H1 (cell line): ENCODE results near the gene CPM.

Source experiments
- CBX8 ChIP-seq: fragments of 300-800, 300-1000 bp; sonication (generic); IDR thresholded peaks from 2 replicates; pipeline ENCODE4 v1.7.1; 2016; ENCODE audit warnings: low read depth, low read length, borderline replicate concordance
- EP300 ChIP-seq, 2 experiments: IDR thresholded peaks; 1 replicate in 1 of 2; 2 replicates in 1 of 2; pipeline ENCODE4 v1.6.1; 2011 to 2012; ENCODE audit warnings: low read depth in 2 of 2, low read length in 2 of 2, mild to moderate bottlenecking in 2 of 2, borderline replicate concordance in 1 of 2, inconsistent platforms in 1 of 2, moderate library complexity in 1 of 2
- EZH2 ChIP-seq: fragments of 200-600 bp; sonication (generic); IDR thresholded peaks from 2 replicates; pipeline ENCODE4 v1.7.1; 2012; ENCODE audit warnings: low read depth, mild to moderate bottlenecking, moderate library complexity, low read length, inconsistent platforms; ENCODE audit not compliant: severe bottlenecking
- FOSL1 ChIP-seq: IDR thresholded peaks from 2 replicates; pipeline ENCODE4 v1.6.1; 2011; ENCODE audit warnings: mild to moderate bottlenecking, low read depth, low read length, moderate library complexity; ENCODE audit not compliant: insufficient read depth
- POLR2A ChIP-seq, 2 experiments: IDR thresholded peaks; 1 replicate in 1 of 2; 2 replicates in 1 of 2; pipeline ENCODE4 v1.6.1; 2011; ENCODE audit warnings: low read depth in 2 of 2, low read length in 2 of 2, mild to moderate bottlenecking in 2 of 2; ENCODE audit errors: control extremely low read depth in 1 of 2
- POLR2AphosphoS5 ChIP-seq: IDR thresholded peaks from 2 replicates; pipeline ENCODE4 v1.6.1; 2011; ENCODE audit warnings: low read depth, low read length
- RAD21 ChIP-seq, 2 experiments: IDR thresholded peaks in 1 of 2; conservative IDR thresholded peaks in 1 of 2; 2 replicates each; pipeline ENCODE4 v1.6.1; 2011; ENCODE audit warnings: low read depth in 2 of 2, low read length in 2 of 2, improper control_type of control experiment in 1 of 2, inconsistent platforms in 1 of 2, mild to moderate bottlenecking in 1 of 2, moderate library complexity in 1 of 2
- RNF2 ChIP-seq: fragments of 200-900, 300-1000 bp; sonication (generic); IDR thresholded peaks from 2 replicates; pipeline ENCODE4 v1.7.1; 2016; ENCODE audit warnings: borderline replicate concordance, low read depth, mild to moderate bottlenecking, antibody characterized with exemption, low read length; ENCODE audit not compliant: poor library complexity, severe bottlenecking; ENCODE audit errors: missing control alignments
- SP1 ChIP-seq: IDR thresholded peaks from 2 replicates; pipeline ENCODE4 v1.6.1; 2011; ENCODE audit warnings: low read depth, low read length
- SP2 ChIP-seq: IDR thresholded peaks from 2 replicates; pipeline ENCODE4 v1.6.1; 2012; ENCODE audit warnings: mild to moderate bottlenecking, low read length, inconsistent platforms
- TAF7 ChIP-seq: optimal IDR thresholded peaks from 2 replicates; pipeline ENCODE3; 2011; ENCODE audit warnings: low read depth, mild to moderate bottlenecking, inconsistent platforms, low read length, moderate library complexity, borderline replicate concordance
- YY1 ChIP-seq: IDR thresholded peaks from 2 replicates; pipeline ENCODE4 v1.6.1; 2011; ENCODE audit warnings: low read depth, mild to moderate bottlenecking, low read length
- TF ChIP-seq, protein P1 (sequence below), 3 experiments: IDR thresholded peaks; 1 replicate in 2 of 3; 2 replicates in 1 of 3; pipeline versions ENCODE4 v1.5.1 to v1.6.1; 2011; ENCODE audit warnings: low read length in 3 of 3, mild to moderate bottlenecking in 3 of 3, inconsistent platforms in 2 of 3, low read depth in 1 of 3, moderate library complexity in 1 of 3; ENCODE audit not compliant: insufficient read depth in 1 of 3; ENCODE audit errors: control extremely low read depth in 1 of 3
- TF ChIP-seq, protein P2 (sequence below): IDR thresholded peaks from 2 replicates; pipeline ENCODE4 v1.6.1; 2012; ENCODE audit warnings: inconsistent platforms

DNA sequence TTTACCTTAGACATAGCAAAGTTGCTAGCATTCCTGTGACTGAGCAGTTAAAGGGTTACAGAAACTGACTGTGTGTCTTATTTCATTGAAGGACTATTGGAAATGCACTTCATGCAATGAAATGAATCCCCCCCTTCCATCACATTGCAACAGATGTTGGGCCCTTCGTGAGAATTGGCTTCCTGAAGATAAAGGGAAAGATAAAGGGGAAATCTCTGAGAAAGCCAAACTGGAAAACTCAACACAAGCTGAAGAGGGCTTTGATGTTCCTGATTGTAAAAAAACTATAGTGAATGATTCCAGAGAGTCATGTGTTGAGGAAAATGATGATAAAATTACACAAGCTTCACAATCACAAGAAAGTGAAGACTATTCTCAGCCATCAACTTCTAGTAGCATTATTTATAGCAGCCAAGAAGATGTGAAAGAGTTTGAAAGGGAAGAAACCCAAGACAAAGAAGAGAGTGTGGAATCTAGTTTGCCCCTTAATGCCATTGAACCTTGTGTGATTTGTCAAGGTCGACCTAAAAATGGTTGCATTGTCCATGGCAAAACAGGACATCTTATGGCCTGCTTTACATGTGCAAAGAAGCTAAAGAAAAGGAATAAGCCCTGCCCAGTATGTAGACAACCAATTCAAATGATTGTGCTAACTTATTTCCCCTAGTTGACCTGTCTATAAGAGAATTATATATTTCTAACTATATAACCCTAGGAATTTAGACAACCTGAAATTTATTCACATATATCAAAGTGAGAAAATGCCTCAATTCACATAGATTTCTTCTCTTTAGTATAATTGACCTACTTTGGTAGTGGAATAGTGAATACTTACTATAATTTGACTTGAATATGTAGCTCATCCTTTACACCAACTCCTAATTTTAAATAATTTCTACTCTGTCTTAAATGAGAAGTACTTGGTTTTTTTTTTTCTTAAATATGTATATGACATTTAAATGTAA, 93.5 kb downstream of the CPM start:
- no peak for TF ChIP-seq FOSL1
- no peak for TF ChIP-seq SP1
- no peak for TF ChIP-seq RNF2
- TF ChIP-seq SP2, result no peak
- TF ChIP-seq, protein P1, sequence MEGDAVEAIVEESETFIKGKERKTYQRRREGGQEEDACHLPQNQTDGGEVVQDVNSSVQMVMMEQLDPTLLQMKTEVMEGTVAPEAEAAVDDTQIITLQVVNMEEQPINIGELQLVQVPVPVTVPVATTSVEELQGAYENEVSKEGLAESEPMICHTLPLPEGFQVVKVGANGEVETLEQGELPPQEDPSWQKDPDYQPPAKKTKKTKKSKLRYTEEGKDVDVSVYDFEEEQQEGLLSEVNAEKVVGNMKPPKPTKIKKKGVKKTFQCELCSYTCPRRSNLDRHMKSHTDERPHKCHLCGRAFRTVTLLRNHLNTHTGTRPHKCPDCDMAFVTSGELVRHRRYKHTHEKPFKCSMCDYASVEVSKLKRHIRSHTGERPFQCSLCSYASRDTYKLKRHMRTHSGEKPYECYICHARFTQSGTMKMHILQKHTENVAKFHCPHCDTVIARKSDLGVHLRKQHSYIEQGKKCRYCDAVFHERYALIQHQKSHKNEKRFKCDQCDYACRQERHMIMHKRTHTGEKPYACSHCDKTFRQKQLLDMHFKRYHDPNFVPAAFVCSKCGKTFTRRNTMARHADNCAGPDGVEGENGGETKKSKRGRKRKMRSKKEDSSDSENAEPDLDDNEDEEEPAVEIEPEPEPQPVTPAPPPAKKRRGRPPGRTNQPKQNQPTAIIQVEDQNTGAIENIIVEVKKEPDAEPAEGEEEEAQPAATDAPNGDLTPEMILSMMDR (IDR thresholded peaks at IDR 0.05; ENCODE audit: control extremely low read depth in 1 of 3, insufficient read depth in 1 of 3, low read depth in 1 of 3, low read length in 3 of 3), result no peak
- TF ChIP-seq YY1, result no peak
- no peak for TF ChIP-seq POLR2AphosphoS5
- no peak; a peak in 1 of 3 replicates for TF ChIP-seq POLR2A (IDR thresholded peaks at IDR 0.05; ENCODE audit: control extremely low read depth in 1 of 2, low read depth in 2 of 2, low read length in 2 of 2)
- no peak for TF ChIP-seq EZH2
- no peak for TF ChIP-seq EP300 (IDR thresholded peaks at IDR 0.05; ENCODE audit: borderline replicate concordance in 1 of 2, low read depth in 2 of 2, low read length in 2 of 2)
- TF ChIP-seq, protein P2, sequence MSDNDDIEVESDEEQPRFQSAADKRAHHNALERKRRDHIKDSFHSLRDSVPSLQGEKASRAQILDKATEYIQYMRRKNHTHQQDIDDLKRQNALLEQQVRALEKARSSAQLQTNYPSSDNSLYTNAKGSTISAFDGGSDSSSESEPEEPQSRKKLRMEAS, result no peak
- TF ChIP-seq CBX8, result no peak
- no peak for TF ChIP-seq TAF7
- TF ChIP-seq RAD21 (IDR thresholded peaks at IDR 0.05 in 1 of 2, conservative IDR thresholded peaks at IDR 0.05 in 1 of 2; ENCODE audit: low read depth in 2 of 2, low read length in 2 of 2), result no peak
